WTC11 (cell line): ENCODE data around the gene CBFA2T3. TPM values are rescaled to one million over a fixed set of nuclear protein-coding genes. Genes with fewer than 3 reads are reported as not detected.

ENCODE experiments used
- ATAC-seq: fragments of 200-7000 bp; cut with Tn5 transposase; 2 replicates; pipeline ENCODE4 v1.10.0; 2021; ENCODE audit warnings: mild to moderate bottlenecking, moderate library complexity
- CTCF ChIA-PET: fragments of 300-600 bp; sonication (Branson Sonifier 250); formaldehyde crosslinking; loops from one replicate; lab custom pipeline; 2021; ENCODE audit warnings: antibody characterized with exemption; lab: Charles Lee
- POLR2A ChIA-PET: fragments of 350-600 bp; sonication (Branson Sonifier 250); formaldehyde crosslinking; loops from one replicate; lab custom pipeline; 2021; ENCODE audit warnings: antibody characterized with exemption; lab: Charles Lee
- DNase-seq: peaks from one replicate; pipeline ENCODE4 v3.0.0; 2021; ENCODE audit warnings: low spot score
- H3K27ac Mint-ChIP-seq: 2 replicates; pipeline ENCODE4 v1.8.0; 2021; ENCODE audit warnings: mixed read lengths
- H3K27me3 Mint-ChIP-seq: 2 replicates; pipeline ENCODE4 v1.8.0; 2021; ENCODE audit warnings: low read depth, mild to moderate bottlenecking, moderate library complexity, mixed read lengths
- H3K36me3 Mint-ChIP-seq: 2 replicates; pipeline ENCODE4 v1.8.0; 2021; ENCODE audit warnings: mixed read lengths
- H3K4me1 Mint-ChIP-seq: 2 replicates; pipeline ENCODE4 v1.8.0; 2022; ENCODE audit warnings: mixed read lengths
- H3K4me3 Mint-ChIP-seq: 2 replicates; pipeline ENCODE4 v1.8.0; 2021; ENCODE audit warnings: mild to moderate bottlenecking, moderate library complexity, mixed read lengths
- H3K9me3 Mint-ChIP-seq: 2 replicates; pipeline ENCODE4 v1.8.0; 2021; ENCODE audit warnings: mixed read lengths
- AFF4 ChIP-seq: sonication (generic); formaldehyde crosslinking; IDR thresholded peaks from 2 replicates; pipeline ENCODE4 v1.8.1; 2023; ENCODE audit warnings: mild to moderate bottlenecking, missing genetic modification reagents, borderline replicate concordance
- ARID4B ChIP-seq: sonication (generic); formaldehyde crosslinking; IDR thresholded peaks from 2 replicates; pipeline ENCODE4 v1.8.0; 2023; ENCODE audit warnings: missing genetic modification reagents, mild to moderate bottlenecking, borderline replicate concordance
- ATF3 ChIP-seq: sonication (generic); formaldehyde crosslinking; conservative IDR thresholded peaks from 2 replicates; pipeline ENCODE4 v1.8.1; 2022; ENCODE audit warnings: mild to moderate bottlenecking, missing genetic modification reagents
- E2F1 ChIP-seq: sonication (generic); formaldehyde crosslinking; IDR thresholded peaks from 2 replicates; pipeline ENCODE4 v1.8.0; 2022; ENCODE audit warnings: mild to moderate bottlenecking, missing genetic modification reagents
- FOXP1 ChIP-seq: sonication (generic); formaldehyde crosslinking; IDR thresholded peaks from 2 replicates; pipeline ENCODE4 v1.8.0; 2022; ENCODE audit warnings: missing genetic modification reagents, mild to moderate bottlenecking, moderate library complexity, borderline replicate concordance
- IRF2 ChIP-seq: sonication (generic); formaldehyde crosslinking; IDR thresholded peaks from 2 replicates; pipeline ENCODE4 v1.8.0; 2022; ENCODE audit warnings: low read depth, missing genetic modification reagents, borderline replicate concordance
- MXD4 ChIP-seq: fragments of 250-450 bp; sonication (Bioruptor Pico); IDR thresholded peaks from 2 replicates; pipeline ENCODE4 v1.8.0; 2021; ENCODE audit warnings: mild to moderate bottlenecking, moderate library complexity, borderline replicate concordance
- NFATC4 ChIP-seq: fragments of 250-450 bp; sonication (Bioruptor Pico); IDR thresholded peaks from 2 replicates; pipeline ENCODE4 v1.9.0; 2021; ENCODE audit warnings: mild to moderate bottlenecking
- NR3C1 ChIP-seq: sonication (generic); formaldehyde crosslinking; conservative IDR thresholded peaks from 2 replicates; pipeline ENCODE4 v1.8.1; 2023; ENCODE audit warnings: low read depth, mild to moderate bottlenecking, missing genetic modification reagents
- SMAD4 ChIP-seq: sonication (generic); formaldehyde crosslinking; IDR thresholded peaks from 2 replicates; pipeline ENCODE4 v1.8.0; 2022; ENCODE audit warnings: mild to moderate bottlenecking, missing genetic modification reagents
- SOX15 ChIP-seq: fragments of 250-450 bp; sonication (Bioruptor Pico); IDR thresholded peaks from 2 replicates; pipeline ENCODE4 v1.9.0; 2021; ENCODE audit warnings: mild to moderate bottlenecking
- ZMAT4 ChIP-seq: fragments of 250-450 bp; sonication (Bioruptor Pico); IDR thresholded peaks from 2 replicates; pipeline ENCODE4 v1.9.0; 2021; ENCODE audit warnings: mild to moderate bottlenecking
- ZNF423 ChIP-seq: fragments of 250-450 bp; sonication (Bioruptor Pico); IDR thresholded peaks from 2 replicates; pipeline ENCODE4 v2.1.2; 2022; ENCODE audit warnings: mild to moderate bottlenecking, moderate library complexity
- ZNF425 ChIP-seq: fragments of 250-450 bp; sonication (Bioruptor Pico); conservative IDR thresholded peaks from 2 replicates; pipeline ENCODE4 v1.9.0; 2021; ENCODE audit warnings: mild to moderate bottlenecking
- total RNA-seq: library from RNA; stranded (reverse); gene quantifications from 3 replicates; pipeline ENCODE4 v1.2.3, GENCODE V29; 2021

The CBFA2T3 gene
- total RNA-seq, 1 experiment from 2014 or later: 2.6 TPM

- Mint-ChIP-seq H3K27me3 (peaks cover 19% of the 10 kb centered on the region), H3K9me3 (no peaks in the 10 kb centered on the region), H3K4me1 (no peaks in the 10 kb centered on the region), H3K27ac (no peak overlapping the region), H3K4me3 (no peak overlapping the region), H3K36me3 (no peaks in the 10 kb centered on the region)
- ATAC-seq: no peak
- TF ChIP-seq SOX15 (CRISPR knock-in tag) (no peak), E2F1 (CRISPR knock-in tag) (no peak), NFATC4 (CRISPR knock-in tag) (no peak), FOXP1 (CRISPR knock-in tag) (no peak), ARID4B (no peak), ZNF423 (CRISPR knock-in tag) (no peak), NR3C1 (no peak), SMAD4 (CRISPR knock-in tag) (no peak), ZNF425 (CRISPR knock-in tag) (no peak), ZMAT4 (no peak), IRF2 (CRISPR knock-in tag) (no peak), MXD4 (no peak), ATF3 (CRISPR knock-in tag) (no peak), AFF4 (no peak)
- DNase-seq: no peak
- ChIA-PET POLR2A (no interaction called here), CTCF (interaction anchor here (0.6 kb wide), 1 partner anchor 230 kb away, joined by 3 read pairs; no protein-coding TSS in a partner anchor)
Observed at GRCh38 chr16:88936556-88937205, 40.3 kb downstream of the CBFA2T3 start.
